ENCODE results near the gene ELL2. TPM values are rescaled to one million over a fixed set of nuclear protein-coding genes. Genes with fewer than 3 reads are reported as not detected.
"Not testable (repeated sequence)": the region's sequence is repeated elsewhere in the genome, so short reads cannot be mapped to it uniquely, and the experiment has no call there.

ELL2 gene
- total RNA-seq, 2 experiments from 2014 or later: 82.6 to 96.8 TPM

GRCh38 chr5:95916687-95917085, 45.0 kb downstream of the ELL2 start:
- CTCF ChIA-PET: no interaction called here

DNA sequence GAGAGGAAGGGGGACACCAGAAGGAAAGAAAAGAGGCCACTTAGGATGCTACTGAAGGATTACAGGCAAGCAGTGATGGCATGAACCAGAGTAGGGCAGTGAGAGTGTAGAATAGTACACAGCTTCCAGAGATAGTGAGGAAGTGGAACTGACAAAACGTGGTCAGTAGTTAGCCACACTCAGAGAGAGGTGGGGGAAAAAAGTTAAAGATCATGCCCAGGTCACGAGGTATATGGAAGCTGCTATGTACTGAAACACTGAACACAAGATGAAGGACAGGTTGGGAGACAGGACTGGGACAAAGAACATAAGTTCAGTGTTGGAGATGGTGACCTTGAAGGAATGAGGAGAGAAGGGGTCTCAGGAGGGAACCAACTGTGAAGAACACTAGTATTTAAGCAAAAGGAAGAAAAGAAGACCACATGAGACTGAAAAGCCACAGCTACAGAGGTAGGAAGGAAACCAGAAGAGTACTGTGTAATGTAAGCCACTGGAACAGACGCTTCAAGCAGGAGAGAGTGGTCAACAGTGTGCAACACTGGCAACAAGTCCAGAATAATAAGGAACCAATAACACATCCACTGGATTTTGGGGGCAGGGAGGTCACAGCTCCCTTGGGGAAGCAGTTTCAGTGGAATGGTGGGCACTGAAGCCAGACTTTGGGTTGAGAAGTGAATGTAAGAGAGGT, 45.5 kb downstream of the ELL2 start:
- ChIA-PET POLR2A (no interaction called here), CTCF (no interaction called here)

More at GRCh38 chr5:95916687-95917085, 45.0 kb downstream of the ELL2 start:
- POLR2A ChIA-PET: no interaction called here

- ChIA-PET POLR2A (interaction anchor here (0.7 kb wide), 1 partner anchor 200 kb away, joined by 3 read pairs; no protein-coding TSS in a partner anchor), CTCF (no interaction called here)
Observed at GRCh38 chr5:95913663-95914062, 48.0 kb downstream of the ELL2 start.

DNA sequence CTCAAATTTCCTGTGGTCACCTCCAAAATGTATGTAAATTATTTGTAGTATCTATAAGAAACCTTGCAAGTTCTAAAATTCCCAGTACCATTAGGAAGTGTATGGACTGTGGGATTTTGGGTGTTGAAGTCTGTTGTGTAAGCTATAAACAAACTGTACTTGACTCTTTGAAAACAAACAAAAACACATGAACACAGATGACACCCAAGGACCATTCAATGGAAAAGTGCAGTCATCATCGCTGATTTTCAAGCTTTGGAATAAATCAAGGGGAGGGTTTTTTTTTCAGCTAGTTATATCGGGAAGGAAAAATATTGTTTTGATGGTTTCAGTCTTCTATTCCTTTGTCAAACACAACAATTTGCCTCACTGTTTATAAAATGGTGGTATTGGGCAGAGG, 49.6 kb downstream of the ELL2 start:
- CTCF ChIA-PET: no interaction called here
- POLR2A ChIA-PET: no interaction called here

DNA sequence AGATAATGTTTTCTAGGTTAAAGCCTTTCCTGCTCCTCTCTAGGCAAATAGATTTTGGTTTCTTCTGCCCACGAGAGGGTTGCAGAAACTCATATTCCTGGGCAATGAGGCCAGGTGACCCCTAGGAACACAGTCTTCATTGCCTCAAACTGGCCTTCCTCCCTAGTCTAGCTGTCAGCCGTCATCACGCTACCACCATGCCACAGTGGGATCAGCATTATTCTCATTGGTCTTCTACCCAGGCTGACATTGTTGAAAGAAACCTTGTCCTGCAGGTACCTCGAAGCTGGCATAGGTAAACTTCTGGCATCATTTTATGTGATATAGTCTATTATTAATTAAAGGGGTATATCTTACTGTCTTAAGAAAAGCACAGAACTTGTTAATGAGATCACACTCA, 51.1 kb downstream of the ELL2 start:
- CTCF ChIA-PET: no interaction called here
- POLR2A ChIA-PET: no interaction called here

- CTCF ChIA-PET: no interaction called here
- POLR2A ChIA-PET: no interaction called here
Observed at GRCh38 chr5:95909738-95910137, 51.9 kb downstream of the ELL2 start.

DNA sequence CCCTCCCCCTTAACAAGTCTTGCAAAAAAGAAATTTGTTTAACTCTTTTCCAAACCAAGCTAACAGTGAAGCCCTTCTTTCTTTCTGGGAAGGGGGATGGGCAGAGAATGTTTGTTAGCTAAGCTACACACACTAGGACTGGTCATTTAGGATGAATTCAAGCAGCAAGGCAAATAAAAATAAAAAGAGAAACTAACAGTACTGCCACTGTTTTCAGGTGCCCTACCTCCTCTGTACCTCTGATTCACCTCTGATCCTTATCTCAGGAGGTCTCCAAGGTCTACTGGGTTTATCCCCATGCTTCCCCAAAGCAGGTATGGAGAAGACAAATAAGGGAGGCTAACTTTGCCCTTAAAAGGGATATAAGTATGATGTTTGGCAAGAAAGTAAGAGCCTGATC, 52.9 kb downstream of the ELL2 start:
- POLR2A ChIA-PET: no interaction called here
- CTCF ChIA-PET: interaction anchor here (0.5 kb wide), 1 partner anchor 948 kb away, joined by 4 read pairs; no protein-coding TSS in a partner anchor

- POLR2A ChIA-PET: no interaction called here
- CTCF ChIA-PET: interaction anchor here (0.5 kb wide), 1 partner anchor 948 kb away, joined by 4 read pairs; no protein-coding TSS in a partner anchor
Observed at GRCh38 chr5:95907740-95908706, 53.6 kb downstream of the ELL2 start.

- ChIA-PET POLR2A (no interaction called here), CTCF (interaction anchor here (0.6 kb wide), 1 partner anchor 421 kb away, joined by 4 read pairs; no protein-coding TSS in a partner anchor)
Observed at GRCh38 chr5:95907067-95907705, 54.5 kb downstream of the ELL2 start.

DNA sequence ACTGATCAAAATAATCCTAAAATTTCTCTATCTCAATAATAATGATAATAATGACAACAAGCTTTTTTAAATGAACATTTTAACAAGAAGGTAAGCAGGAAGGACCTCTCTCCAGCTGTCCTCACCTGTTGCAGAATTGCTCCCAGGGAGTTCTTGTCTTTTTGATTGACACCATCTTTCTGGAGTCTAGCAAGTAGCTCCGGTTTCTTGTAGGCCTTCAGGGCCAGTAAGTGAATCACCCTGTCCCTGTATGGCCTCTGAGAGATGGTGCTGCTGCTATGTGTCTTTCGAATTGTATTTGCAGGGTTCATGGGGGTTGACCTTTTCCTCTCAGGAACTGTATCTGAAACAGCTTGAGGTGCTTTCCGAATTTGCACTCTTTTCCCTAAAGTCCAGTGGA, 55.3 kb downstream of the ELL2 start:
- CTCF ChIA-PET, POLR2A ChIA-PET: not testable (repeated sequence)

DNA sequence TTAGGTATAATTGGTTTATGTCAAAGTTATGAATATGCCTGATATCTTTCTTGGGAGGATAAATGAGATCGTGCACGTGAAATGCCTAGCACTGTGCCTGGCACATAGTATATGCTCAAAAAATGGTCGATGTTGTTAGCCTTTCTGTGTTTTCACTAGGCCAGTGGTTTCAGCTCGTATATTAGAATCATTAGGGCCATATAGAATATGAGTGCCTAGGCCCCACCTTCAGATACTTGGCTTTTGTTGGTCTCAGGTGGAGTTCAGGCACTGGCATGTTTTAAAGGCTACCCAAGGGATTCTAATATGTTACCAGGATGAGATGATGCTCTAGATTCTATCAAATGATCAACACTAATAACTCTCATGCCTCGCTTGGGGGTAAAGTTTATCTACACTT, 56.8 kb downstream of the ELL2 start:
- POLR2A ChIA-PET: no interaction called here
- CTCF ChIA-PET: no interaction called here

DNA sequence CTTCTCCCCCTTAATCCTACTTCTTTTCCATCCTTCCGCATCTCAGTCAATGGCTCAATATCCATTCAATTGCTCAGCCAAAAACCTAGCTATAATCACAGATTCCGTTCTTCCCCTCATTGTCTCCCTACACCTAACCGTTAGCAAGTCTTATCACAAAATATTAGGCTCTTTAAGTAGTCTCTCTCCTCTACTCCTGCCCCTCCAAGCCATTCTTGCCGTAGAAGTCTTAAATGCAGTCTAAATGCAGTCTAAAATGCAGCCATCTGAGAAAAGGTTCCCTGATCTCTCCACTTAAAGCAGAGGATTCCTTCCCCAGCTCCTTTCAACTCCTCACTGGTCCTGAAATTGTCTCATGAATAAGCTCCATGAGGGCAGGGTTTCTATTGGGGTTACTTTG, 57.8 kb downstream of the ELL2 start:
- ChIA-PET CTCF (no interaction called here), POLR2A (no interaction called here)

DNA sequence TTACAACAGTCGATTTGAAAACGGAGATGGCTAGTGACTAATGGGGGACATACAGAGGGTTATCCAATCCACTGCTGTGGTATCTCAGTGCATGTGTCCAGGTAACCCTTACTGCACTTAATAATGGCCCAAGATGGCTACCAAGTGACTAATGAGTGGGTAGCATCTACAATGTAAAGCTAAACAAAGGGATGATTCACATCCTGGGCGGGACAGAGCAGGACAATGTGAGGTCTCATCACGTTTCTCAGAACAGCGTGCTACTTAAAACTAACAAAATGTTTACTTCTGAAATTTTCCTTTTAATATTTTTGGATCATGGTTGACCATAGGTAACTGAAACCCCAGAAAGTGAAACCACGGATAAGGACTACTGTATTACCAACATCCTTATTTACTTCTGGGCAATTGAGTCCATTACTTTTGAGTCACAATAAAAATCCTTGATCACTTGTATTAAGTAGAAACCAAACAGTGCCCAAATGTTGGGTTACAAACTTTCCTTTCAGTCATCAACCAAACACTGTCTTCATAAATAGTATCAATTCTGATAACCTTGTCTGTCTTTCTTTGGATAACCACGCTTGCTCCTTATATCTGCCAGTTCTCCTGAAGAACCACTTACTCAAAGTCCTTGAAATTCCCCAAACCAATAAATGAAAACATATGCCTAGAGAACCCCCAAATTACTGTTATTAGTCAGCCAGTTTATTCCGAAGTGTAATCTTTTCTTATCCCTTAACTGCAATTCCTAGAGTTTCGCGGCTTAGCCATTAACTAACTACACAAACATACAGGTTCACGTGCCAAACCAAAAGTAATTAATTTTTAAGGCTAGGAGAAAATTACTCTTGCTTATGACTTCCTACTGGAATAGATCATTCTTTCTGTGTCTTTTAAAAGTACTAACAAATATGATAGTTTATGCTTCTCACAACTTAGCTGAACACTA, 59.7 kb downstream of the ELL2 start:
- POLR2A ChIA-PET: no interaction called here
- CTCF ChIA-PET: no interaction called here

- ChIA-PET CTCF (no interaction called here), POLR2A (no interaction called here)
Observed at GRCh38 chr5:95900383-95900958, 61.2 kb downstream of the ELL2 start.

DNA sequence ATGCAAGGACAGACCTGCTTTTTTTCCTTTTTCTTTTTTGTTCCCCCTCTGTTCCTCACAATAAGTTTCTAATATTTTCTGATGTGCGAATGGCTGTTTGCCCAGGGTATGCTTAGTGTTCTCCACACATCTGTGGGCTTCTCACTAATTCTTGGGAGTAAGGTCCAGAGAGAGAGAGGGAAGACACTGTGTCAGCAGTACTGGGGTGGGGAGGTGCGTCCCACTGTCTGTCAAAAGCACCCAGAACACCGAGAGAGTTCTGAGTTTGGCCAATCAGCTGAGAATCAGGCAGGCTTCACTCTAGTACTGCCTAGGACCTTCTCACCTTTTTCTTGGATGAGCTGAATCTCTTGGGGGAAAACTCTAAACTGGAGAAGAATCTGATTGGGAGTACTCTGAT, 61.8 kb downstream of the ELL2 start:
- ChIA-PET CTCF (no interaction called here), POLR2A (no interaction called here)

DNA sequence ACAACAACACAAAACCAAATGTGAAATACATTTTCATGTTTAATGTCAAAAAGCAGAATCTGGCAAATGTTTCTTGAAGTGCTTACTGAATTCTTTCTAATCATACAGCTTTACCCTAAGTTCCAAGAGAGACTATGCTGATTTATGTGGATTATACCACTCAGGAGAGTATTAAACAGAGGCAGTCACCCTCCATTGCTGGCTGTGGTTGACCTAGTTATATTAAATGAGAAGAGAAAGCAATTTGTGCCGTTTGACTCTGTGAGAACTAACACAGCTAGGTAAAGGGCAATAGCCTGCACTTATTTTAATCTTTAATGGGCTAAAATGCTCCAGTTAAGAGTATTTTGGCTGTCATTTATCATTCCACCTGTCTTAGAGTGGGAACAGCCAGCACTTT, 62.6 kb downstream of the ELL2 start:
- CTCF ChIA-PET: no interaction called here
- POLR2A ChIA-PET: no interaction called here

GRCh38 chr5:95895771-95896170, 65.9 kb downstream of the ELL2 start:
- CTCF ChIA-PET: no interaction called here
- POLR2A ChIA-PET: no interaction called here

DNA sequence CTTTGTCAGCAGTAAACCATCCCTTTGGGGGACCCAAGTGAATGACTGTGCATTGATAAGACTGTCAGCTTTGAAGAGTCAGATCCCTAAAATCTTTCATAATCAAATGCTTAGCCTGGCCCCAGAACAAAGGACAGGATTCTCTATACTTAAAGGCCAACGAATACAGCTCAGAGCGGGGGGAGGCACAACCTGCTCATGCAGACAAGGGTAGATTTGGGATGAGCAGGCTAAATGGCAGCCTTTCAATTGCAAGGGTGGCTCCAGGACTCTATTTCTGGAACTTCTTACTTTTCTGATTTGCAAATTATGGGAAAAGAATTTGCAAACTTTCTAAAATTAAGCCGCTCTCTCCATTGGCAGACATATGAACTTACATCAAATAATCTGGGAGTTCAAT, 66.4 kb downstream of the ELL2 start:
- ChIA-PET POLR2A (no interaction called here), CTCF (no interaction called here)

DNA sequence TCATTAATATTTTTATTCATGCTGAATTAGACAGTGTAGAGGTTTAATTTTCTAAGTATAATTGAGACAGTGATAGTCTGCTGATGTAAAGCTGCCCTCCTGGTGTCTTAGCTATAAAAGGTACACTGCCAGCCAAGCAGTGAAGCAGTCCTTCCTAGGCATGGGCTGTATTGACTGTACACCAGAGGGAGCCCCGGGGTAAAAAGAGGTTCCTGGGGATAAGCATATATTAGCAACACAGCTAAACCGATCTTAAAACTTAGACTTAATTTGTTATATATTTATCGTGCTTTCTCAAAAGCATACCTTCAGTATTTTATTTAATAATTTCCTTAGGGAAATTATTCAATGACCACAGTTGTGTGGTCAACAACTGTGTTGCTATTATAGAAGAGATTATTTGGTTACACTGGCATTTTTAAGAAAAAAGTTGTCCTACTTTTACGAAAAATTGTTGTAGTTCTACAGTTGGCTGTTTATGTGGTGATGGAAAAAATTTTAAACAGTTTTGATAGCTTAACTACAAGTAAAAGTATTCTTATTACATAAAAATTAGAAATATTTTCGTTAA, 68.8 kb downstream of the ELL2 start:
- ChIA-PET POLR2A (no interaction called here), CTCF (no interaction called here)

Data from activated CD8-positive, alpha-beta memory T cell treated with anti-CD3 and anti-CD28 coated beads for 36 hours (primary cell).